GM19395 (cell line): Measurements from ENCODE around the gene SMCO2.

Experiments
- ATAC-seq: cut with Tn5 transposase; IDR thresholded peaks from one replicate; pipeline ENCODE4 v1.9.1; 2021; ENCODE audit warnings: mild to moderate bottlenecking, moderate library complexity; ENCODE audit not compliant: unreplicated experiment

Gene SMCO2

DNA sequence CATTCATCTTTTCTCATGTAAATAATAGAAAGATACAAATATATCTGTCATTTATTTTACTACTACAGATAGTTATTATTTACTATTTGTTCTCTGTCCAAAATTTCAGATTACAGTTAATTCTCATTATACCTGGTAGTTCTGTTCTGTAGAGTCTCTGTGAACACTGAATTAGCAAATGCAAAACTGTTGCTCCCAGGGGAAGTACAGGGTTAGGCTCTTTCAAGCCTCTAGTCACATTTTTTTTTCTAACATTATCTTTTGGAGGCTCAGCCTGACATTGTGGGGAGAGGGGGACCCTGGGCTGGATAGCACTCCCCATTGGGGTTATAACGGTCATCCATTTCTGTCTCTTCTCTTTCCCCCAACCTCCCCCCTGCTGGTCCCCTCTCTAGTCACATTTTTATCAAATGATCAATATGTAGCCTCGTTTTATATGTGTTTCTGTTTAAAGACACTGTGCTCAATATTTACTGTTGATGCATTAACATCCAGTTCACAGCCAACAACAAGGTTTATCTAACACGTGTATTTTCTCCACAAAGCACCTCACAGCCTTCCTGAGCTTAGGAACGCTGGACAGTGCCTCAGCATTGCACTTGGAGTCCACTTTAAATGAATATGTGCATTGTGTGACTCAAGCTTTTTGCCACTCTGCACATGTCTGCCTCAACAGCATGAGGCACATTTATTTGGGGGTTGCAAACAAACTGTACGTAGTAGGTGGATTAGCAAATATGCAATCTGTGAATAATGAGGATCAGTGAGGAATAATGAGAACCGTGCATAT is 4.7 kb downstream of the SMCO2 start:
- no peak for ATAC-seq

DNA sequence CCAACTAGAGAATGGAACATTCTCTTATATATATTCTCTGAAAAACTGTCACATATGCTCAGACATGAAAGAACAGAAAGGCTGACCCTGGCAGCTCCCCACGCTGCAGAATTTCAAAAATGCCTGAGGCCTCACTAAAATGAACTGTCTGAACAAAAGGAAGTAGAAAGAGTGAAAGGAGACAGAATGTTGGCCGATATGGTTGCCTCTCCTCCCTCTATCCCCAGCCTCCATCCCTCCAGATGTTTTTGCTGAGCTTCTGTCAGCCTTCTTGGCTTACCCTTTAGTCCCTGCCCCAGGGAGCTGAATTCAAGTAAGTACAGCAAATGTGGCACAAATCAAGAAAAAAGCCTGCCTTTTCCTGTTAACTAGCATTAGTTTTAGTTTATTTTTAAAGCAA is 6.9 kb downstream of the SMCO2 start:
- ATAC-seq = no peak

DNA sequence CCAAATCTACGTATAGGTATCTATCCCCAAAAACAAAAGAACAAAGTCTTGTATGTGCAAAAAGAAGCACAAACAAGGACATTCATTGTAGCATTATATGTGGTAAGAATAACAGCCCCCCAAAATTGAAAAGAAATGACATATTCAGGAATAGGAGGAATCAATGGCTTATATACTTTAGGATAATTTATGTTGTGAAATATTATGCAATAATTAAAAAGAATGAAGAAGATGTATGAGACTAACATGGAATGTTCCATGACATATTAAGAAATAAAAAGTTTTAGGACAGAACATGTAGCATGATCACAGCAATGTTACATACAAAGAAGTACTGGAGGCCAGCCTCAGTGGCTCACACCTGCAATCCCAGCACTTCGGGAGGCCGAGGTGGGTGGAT is 9.1 kb downstream of the SMCO2 start:
- no peak for ATAC-seq

DNA sequence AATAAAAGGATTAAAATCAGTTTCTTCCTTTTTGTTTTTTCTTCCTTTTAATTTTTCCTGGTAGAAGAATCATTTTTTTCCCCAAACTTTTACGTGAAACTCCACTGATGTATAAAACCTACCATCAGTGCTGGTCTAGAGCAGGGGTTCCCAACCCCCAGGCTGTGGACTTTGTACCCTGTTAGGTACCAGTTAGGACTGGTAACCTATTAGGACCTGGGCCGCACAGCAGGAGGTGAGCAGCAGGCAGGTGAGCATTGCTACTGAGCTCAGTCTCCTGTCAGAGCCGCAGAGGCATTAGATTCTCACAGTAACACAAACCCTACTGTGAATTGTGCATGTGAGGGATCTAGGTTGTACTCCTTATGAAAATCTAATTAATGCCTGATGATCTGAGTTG is 10.1 kb downstream of the SMCO2 start:
- ATAC-seq = no peak

DNA sequence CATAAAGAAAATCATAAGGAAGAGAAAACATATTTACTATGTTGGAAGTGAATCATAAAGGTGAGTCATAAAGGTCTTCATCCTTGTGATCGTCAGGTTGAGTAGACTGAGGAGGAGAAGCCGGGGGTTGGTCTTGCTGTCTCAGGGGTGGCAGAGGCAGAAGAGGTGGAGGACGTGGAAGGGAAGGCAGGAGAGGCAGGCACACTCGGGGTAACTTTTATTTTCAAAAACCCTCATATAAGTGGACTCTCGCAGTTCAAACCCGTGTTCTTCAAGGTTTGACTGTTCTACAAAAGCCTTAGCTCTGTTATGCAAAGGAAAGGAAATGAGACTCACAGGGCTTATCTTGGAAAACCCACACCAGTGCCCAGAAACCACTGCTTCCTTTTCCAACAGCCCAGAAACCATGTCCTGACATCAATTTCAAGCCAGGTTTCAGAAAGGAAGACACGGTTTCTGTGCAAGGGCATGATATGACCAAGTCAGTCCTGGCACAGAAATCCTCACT is 14.0 kb downstream of the SMCO2 start:
- no peak for ATAC-seq

DNA sequence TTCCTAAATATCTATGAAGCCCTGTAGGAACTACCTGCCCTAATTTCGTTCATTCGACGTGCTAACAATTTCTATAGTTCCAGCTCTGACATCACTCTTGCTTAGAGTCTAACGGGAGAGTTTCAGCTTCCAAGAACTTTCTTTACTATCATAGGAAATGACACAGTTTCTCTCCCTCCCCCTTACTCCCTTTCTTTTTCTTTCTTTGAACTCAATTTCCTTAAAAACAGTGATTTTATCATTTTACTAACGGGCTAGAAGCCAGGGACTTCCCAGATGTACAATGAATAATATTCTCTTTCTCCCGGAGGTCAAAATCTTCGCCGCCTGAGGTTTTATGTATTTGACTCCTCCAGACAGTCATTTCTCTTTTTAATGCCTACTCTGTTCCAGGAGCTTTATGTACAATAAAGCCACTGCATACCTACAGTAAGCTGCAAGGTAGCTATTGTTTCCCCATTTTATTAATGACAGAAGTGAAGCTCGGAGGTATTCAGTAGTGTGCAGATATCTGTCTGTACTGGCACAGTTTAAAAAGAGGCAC is 15.7 kb downstream of the SMCO2 start:
- no peak for ATAC-seq

DNA sequence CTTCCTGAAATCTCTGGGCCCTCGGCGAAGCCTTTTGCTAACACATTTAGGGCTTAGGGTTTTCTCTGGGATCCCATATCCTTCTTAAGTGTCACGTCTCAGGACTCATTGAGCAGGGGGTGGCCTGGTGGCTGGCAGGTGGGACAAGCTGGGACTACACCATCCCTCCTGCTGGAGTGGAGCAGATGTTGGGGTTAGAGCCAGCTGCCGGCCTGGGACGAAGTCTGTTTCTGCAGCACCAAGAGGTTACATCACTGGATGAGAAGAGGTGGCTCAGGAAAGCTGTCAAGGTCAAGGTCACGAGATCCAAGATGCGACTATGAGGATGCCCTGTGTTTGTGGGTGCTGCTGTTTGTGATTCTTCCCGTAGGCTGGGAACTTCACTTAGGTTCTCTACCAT is 16.3 kb downstream of the SMCO2 start:
- no peak for ATAC-seq

DNA sequence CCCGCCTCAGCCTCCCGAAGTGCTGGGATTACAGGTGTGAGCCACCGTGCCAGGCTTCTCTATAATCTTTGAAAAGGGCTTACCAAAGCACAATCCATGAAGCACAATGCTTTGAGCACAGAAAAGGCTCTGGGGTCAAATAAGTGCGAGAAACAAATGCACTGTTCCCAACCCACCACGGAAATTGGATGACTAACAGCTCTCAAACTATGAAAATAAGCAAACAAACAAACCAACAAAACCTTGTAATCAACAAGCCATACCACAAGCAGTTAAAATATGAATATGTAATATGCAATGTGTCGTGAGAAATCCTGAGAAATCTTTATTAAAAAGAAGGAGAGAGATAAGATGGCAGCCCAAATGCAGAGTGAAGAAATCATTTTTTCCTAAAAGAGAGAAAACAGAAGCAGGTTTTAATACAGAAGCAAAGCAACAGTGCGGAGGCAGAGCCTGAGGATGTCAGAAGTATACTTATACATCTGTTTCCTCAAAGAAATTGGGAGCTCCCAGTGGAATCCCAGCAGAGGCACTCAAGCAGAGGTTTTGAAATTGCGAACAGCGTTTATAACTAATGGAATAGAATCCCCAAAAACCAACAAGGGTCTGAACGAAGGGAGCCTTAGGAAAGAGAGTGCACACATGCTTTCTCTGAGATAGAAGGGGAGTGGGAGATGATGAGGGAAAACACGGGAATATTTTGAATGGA is 17.1 kb downstream of the SMCO2 start:
- no peak for ATAC-seq

DNA sequence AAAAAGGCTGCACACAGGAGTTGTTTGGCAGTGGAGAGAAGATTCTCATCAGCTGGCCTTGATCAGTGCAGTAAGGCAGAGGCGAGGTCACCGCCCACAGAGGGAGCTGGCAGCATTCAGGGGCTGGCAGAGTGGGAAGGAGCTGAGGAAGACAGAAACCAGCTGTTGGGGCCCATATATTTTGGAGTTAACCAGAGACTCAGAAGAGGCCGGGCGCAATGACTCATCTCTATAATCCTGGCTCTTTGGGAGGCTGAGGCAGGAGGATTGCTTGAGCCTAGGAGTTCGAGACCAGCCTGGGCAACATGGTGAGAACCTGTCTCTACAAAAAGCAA is 17.7 kb downstream of the SMCO2 start:
- ATAC-seq = no peak

DNA sequence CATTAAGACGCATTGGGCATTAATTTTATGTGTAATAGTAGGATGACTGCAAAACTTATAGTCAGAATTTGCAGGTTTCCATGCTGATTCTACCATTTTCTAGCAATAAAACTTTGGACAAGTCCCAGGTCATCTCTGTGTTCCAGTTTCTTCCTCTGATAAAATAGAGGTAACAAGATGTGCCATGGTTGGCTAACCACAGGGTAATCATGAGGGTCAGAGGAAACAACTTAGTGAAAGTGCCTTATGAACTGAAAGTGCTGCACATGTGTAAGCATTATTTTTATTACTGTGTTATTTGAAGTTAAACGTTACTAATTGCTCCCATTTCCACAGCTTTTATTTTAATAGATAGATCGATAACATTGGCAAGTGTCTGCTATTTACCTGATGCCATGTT is 21.1 kb downstream of the SMCO2 start:
- ATAC-seq = peak; percentile 66

DNA sequence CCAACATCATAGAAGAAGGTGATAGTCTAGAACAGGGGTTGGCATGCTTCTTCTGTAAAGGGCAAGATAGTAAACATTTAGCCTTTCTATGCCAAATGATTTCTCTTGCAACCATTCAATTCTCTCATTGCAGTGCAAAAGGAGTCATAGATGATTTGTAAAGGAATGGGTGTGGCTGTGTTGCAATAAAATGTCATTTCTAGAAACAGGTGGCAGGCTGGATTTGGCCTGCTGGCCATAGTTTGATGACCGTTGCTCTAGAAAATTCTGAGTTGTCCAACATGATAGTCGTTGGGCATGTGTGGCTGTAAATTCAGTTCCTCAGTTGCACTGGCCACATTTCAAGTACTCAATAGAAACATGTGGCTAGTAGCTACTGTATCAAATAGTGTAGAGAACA is 21.7 kb downstream of the SMCO2 start:
- no peak for ATAC-seq

DNA sequence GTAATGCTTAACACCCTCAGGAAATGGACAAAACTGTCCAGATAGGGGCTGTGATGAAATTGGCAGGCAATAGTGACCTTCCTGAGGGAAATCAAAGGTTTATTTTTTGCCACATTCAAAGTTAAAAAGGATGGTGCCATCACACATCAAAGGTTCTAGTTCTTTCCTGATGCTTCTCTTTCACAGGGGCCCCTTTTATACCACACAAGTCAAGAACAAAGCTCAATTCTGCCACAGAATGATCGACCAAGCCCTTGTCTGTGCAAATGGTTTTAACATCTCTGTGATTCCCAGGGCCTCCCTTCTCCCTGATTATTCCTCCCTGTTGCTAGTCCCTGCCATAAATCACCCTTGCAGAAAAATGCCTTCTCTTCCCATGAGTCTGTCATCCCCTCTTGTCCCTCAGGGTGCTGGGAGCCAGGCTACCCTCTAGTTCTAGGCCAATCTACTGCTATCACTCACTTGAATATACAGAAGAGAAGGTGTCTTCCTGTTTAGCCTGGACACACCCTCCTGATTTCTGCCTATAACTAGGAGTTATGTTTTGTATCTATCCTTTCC is 22.7 kb downstream of the SMCO2 start:
- ATAC-seq = no peak

DNA sequence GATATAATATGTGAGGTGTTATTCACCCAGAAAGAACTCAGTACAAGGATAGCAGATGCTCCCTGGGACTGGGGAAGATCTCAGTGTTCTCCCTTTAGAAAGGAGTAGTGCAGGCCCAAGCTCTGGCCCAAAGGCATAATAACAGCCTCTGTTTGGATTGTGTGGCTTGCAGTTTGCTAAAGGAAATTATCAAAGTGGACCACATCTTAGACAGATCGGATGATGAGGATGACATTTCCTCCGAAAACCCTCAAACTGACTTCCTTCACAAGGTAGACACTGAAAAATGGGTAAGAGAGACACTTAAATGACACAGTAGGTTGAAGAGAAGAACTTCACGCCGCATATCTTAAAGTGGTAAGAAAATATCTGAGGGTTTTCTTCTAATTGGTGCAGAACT is 26.1 kb downstream of the SMCO2 start:
- no peak for ATAC-seq

DNA sequence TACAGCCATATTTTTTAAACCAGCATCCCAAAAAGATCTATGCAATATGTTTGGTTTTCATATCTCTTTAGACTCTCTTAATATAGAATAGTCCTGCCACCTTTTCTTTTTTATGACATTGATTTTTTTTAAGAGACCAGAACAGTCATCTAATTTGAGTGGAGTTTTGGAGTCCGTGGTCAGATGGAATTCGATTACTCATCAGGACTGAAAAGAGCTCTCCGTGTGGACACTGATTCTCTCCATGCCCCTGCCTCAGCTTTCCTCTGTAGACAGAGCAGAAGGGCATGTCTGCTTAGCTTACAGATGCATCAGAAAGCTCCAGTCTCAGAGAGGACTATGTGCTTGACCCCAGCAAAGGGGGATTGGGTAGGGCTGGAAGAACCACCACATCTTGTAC is 27.8 kb downstream of the SMCO2 start:
- ATAC-seq = no peak

DNA sequence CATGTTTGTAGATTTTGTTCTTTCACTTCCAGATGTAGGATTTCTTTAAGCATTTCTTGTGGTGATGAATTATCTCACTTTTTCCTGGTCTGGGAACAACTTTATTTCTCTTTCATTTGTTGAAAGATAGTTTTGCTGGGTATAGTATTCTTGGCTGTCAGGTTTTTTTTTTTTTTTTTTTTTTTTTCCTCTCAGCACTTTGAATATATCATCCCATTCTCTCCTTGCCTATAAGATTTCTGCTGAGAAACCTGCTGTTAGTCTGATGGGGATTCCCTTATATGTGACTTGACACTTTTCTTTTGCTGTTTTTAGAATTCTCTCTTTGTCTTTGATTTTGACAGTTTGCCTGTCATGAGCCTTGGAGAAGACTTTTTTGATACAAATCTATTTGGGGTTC is 30.5 kb downstream of the SMCO2 start:
- ATAC-seq = no peak

DNA sequence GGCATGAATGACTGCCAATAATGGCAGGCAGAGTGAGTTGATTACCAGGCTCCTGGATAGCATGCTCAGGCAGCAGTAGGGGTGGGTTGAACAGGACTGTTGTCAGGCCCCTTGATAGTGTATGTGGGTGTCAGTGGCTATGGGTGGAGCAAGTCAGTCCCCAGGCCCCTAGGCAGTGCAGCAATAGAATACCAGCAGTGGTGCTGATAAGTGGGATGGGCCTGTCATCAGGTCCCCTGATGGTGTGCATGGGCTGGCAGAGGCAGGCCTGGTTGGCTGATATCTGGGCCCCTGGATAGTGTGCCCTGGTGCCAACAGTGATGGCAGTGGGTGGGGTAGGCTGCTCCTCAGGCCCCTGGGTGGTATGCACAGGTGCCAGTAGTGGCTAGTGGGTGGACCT is 32.4 kb downstream of the SMCO2 start:
- ATAC-seq = no peak

DNA sequence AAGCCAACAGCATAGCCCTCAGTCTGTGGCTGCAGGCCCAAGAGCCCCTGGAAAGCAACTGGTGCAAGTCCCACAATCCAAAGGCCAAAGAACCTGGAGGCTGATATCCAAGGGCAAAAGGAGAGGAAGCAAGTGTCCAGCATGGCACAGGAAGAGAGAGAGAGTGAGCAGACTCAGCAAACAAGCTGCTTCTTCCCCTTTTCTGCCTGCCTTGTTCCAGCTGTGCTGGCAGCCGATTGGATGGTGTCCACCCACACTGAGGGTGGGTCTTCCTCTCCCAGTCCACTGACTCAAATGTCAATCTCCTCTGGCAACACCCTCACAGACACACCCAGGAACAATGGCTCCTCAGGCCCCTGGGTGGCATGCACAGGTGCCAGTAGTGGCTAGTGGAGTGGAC is 33.5 kb downstream of the SMCO2 start:
- ATAC-seq = no peak

DNA sequence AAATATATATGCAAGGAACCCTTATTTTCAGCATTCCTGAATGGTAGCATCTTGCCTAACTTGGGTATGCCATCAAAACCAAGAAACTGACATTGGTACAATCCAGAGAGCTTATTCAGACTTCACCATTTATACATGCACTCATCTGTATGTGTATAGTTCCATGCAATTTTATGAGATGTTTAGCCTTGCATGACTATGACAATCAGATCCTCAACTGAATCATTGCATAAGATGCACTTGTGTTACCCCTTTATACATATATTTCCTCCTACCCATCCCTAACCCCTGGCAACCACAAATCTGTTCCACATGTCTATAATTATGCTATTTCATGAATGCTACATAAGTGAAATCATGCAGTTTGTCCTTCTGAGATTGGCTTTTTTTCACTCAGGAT is 40.4 kb downstream of the SMCO2 start:
- ATAC-seq = no peak

DNA sequence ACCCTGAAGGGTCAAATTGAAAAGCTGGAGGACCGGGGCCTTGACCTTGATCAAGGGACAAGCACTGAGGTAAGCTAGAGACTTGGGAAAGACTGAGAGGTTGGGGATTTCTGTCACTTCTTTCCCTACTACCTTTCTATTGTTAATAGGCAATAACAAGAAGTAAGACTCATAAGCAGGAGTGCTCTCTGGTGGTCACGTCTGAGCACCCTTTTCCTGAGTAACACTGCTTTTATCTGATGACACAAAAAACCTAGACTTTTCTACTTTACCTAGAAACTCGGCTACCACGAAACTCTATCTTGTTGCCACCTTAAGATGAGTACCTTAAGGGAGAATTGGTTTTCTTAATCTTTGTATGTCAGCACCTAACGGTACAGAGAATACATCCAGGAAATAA is 41.9 kb downstream of the SMCO2 start:
- ATAC-seq = no peak

DNA sequence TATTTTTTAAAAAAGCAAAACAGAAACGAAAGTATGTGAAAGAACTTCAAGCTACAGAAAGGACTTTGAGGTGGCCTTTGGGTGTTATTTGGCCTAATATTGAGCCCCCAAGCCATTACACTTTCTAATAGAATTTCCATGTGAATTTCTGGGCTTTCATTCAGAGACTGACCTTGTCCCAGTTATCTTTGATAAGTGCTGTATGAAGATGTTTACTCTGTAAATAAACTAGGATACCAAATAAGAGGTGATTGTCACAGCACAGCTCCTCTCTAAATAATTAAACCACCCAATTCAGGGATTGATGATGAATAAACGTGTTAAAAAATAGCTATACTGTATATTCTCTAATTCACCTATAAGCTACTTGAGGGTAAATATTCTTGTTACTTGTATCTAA is 44.7 kb downstream of the SMCO2 start:
- no peak for ATAC-seq

DNA sequence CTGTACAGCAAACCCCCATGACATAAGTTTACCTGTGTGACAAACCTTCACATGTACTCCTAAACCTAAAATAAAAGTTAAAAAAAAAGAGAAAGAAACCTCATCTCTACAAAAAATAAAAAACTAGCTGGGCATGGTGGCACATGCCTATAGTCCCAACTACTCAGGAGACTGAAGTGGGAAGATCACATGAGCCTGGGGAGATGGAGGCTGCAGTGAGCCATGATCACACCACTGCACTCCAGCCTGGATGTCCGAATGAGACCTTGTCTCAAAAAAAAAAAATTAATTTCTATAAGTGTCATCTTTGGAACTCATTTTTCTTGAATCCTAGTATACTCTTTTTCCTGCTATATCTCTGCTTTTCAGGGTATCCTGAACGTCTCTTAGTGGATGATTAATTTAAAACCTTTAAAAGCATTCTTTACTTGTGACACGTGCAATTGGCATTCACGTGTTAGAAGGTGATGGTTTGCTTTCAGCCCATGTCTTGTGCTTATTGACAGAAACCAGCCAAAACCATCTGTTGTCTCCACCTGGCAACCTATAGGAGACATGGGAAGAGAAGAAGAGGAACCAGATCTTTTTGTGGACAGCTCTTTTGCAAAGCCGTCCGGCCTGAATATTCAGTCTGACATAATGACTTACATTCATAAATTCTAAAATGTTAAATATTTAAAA is 46.9 kb downstream of the SMCO2 start:
- ATAC-seq = no peak
